Measurements from ENCODE around the gene ATP8A2.
A peak's percentile ranks its signal among the peaks of the same experiment; 100 is the strongest.

The ATP8A2 gene

GRCh38 chr13:25677956-25678355 lies 306.2 kb downstream of the ATP8A2 start:
- TF ChIP-seq POLR2A (IDR thresholded peaks at IDR 0.05; ENCODE audit: extremely low read depth, insufficient read length) (no peak), CTCF (IDR thresholded peaks at IDR 0.05; ENCODE audit: low read depth, low read length) (no peak), MAX (IDR thresholded peaks at IDR 0.05; ENCODE audit: low read depth, low read length) (no peak), MYC (IDR thresholded peaks at IDR 0.05; ENCODE audit: low read depth, low read length) (no peak)
- no peak overlapping the region for H3K4me3 ChIP-seq (ENCODE audit: low read depth, low read length)
- no peak for DNase-seq (ENCODE audit: low read depth)

GRCh38 chr13:25678398-25678797 lies 306.6 kb downstream of the ATP8A2 start:
- no peak overlapping the region for H3K4me3 ChIP-seq (ENCODE audit: low read depth, low read length)
- peak; percentile 8 for DNase-seq (ENCODE audit: low read depth)
- no peak for TF ChIP-seq MYC (IDR thresholded peaks at IDR 0.05; ENCODE audit: low read depth, low read length)
- TF ChIP-seq MAX (IDR thresholded peaks at IDR 0.05; ENCODE audit: low read depth, low read length): no peak
- no peak for TF ChIP-seq CTCF (IDR thresholded peaks at IDR 0.05; ENCODE audit: low read depth, low read length)
- TF ChIP-seq POLR2A (IDR thresholded peaks at IDR 0.05; ENCODE audit: extremely low read depth, insufficient read length): no peak

GRCh38 chr13:25679159-25679558 lies 307.4 kb downstream of the ATP8A2 start:
- H3K4me3 ChIP-seq (ENCODE audit: low read depth, low read length): no peak overlapping the region
- TF ChIP-seq MYC (IDR thresholded peaks at IDR 0.05; ENCODE audit: low read depth, low read length) (no peak), MAX (IDR thresholded peaks at IDR 0.05; ENCODE audit: low read depth, low read length) (no peak)
- DNase-seq (ENCODE audit: low read depth): no peak

- DNase-seq (ENCODE audit: low read depth): no peak
- no peak overlapping the region for H3K4me3 ChIP-seq (ENCODE audit: low read depth, low read length)
- no peak for TF ChIP-seq MYC (IDR thresholded peaks at IDR 0.05; ENCODE audit: low read depth, low read length)
- no peak for TF ChIP-seq CTCF (IDR thresholded peaks at IDR 0.05; ENCODE audit: low read depth, low read length)
- TF ChIP-seq POLR2A (IDR thresholded peaks at IDR 0.05; ENCODE audit: extremely low read depth, insufficient read length): no peak
- TF ChIP-seq MAX (IDR thresholded peaks at IDR 0.05; ENCODE audit: low read depth, low read length): no peak
Measured at GRCh38 chr13:25679936-25680335, 308.2 kb downstream of the ATP8A2 start.

GRCh38 chr13:25682276-25682675 lies 310.5 kb downstream of the ATP8A2 start:
- TF ChIP-seq MYC (IDR thresholded peaks at IDR 0.05; ENCODE audit: low read depth, low read length): no peak
- no peak for TF ChIP-seq MAX (IDR thresholded peaks at IDR 0.05; ENCODE audit: low read depth, low read length)
- no peak for TF ChIP-seq POLR2A (IDR thresholded peaks at IDR 0.05; ENCODE audit: extremely low read depth, insufficient read length)
- no peak for TF ChIP-seq CTCF (IDR thresholded peaks at IDR 0.05; ENCODE audit: low read depth, low read length)
- no peak overlapping the region for H3K4me3 ChIP-seq (ENCODE audit: low read depth, low read length)
- DNase-seq (ENCODE audit: low read depth): no peak

GRCh38 chr13:25683056-25683455 lies 311.3 kb downstream of the ATP8A2 start:
- DNase-seq (ENCODE audit: low read depth): no peak
- H3K4me3 ChIP-seq (ENCODE audit: low read depth, low read length): no peak overlapping the region
- TF ChIP-seq MYC (IDR thresholded peaks at IDR 0.05; ENCODE audit: low read depth, low read length) (no peak), CTCF (IDR thresholded peaks at IDR 0.05; ENCODE audit: low read depth, low read length) (no peak), POLR2A (IDR thresholded peaks at IDR 0.05; ENCODE audit: extremely low read depth, insufficient read length) (no peak), MAX (IDR thresholded peaks at IDR 0.05; ENCODE audit: low read depth, low read length) (no peak)

All from NB4 (cell line).